ENCODE measurements around the gene COL11A2. TPM values are rescaled to one million over a fixed set of nuclear protein-coding genes. Genes with fewer than 3 reads are reported as not detected.

COL11A2 gene
- total RNA-seq, 2 donors from 2014 or later: 1.1 to 1.3 TPM

DNA sequence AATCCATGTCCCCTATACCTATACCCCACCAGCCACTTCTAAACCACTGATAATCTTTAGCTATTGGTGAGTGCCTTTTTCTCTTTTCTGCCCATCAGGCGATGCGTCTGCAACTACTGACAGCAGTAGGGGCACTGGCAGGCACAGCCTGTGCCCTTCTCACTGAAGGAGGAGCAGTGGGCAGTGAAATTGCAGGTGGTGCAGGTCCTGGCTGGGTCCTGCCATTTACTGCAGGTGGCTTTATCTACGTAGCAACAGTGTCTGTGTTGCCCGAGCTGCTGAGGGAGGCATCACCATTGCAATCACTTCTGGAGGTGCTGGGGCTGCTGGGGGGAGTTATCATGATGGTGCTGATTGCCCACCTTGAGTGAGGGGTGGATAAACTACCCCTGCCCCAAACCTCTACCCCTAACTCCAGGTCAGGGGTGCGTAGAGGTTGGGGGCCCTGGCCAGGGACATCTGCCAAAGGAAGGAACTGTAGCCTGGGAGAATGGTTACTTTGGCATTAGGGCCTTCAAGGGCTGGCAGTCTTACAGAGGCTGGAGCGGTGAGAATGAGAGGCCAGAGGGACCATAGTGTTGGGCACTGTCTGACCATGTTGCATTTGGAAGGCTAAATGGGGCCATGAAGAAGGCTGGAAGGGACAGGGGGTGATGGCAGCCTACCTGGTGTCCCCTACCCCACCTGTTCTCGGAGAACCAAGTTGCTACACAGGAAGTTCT, 11.3 kb upstream of the COL11A2 start:
- Mint-ChIP-seq H3K27me3 (peaks cover 0 to 3% of the 10 kb centered on the region in 2 donors), H3K36me3 (peaks cover 25% of the 10 kb centered on the region), H3K27ac (peak overlapping the region; percentile 98 to 100), H3K9me3 (no peaks in the 10 kb centered on the region), H3K4me3 (peak overlapping the region; percentile 100), H3K4me1 (ENCODE audit: low read depth in 2 of 2) (peaks cover 60 to 65% of the 10 kb centered on the region in 2 donors)
- DNase-seq (ENCODE audit: low spot score) (no peak), ATAC-seq (no peak)

DNA sequence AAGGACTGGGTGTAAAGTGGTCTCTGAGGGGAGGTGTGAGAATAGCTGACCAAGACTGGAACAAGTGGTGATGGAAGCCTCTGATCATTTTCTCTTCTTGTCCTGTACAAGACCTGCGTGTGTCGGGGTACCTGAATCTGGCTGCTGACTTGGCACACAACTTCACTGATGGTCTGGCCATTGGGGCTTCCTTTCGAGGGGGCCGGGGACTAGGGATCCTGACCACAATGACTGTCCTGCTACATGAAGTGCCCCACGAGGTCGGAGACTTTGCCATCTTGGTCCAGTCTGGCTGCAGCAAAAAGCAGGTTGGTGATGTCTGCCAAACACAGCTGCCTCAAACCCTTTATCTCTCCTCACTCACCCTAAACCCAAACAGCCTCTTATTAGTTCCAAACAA, 10.5 kb upstream of the COL11A2 start:
- Mint-ChIP-seq H3K36me3 (peaks cover 25% of the 10 kb centered on the region), H3K4me3 (peak overlapping the region; percentile 100), H3K27me3 (peaks cover 0 to 3% of the 10 kb centered on the region in 2 donors), H3K27ac (peak overlapping the region; percentile 98 to 100), H3K4me1 (ENCODE audit: low read depth in 2 of 2) (peaks cover 67 to 72% of the 10 kb centered on the region in 2 donors), H3K9me3 (no peaks in the 10 kb centered on the region)
- no peak for ATAC-seq
- DNase-seq (ENCODE audit: low spot score): no peak

DNA sequence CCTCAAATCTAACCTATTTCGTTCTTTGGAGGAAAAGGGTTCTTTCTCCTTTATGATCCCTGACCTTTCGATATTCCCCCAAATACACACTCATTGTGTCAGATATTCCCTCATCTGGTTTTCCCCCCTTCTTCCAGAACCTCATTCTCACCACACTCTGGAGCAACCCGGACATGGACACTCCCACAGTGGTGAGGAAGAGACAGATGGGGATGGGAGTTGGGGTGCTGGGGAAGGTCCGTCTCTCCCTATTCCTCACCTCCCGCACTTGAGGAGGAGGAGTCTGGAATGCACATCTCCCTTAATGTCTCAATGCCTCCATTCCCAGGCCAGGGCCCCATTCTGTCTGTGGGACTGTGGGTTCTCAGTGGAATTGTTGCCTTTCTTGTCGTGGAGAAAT, 9.7 kb upstream of the COL11A2 start:
- Mint-ChIP-seq H3K4me3 (peak overlapping the region; percentile 100), H3K36me3 (peaks cover 30% of the 10 kb centered on the region), H3K27me3 (peaks cover 0 to 3% of the 10 kb centered on the region in 2 donors), H3K27ac (peak overlapping the region; percentile 98 to 100), H3K4me1 (ENCODE audit: low read depth in 2 of 2) (peaks cover 76% of the 10 kb centered on the region in 2 donors), H3K9me3 (no peaks in the 10 kb centered on the region)
- ATAC-seq (no peak), DNase-seq (ENCODE audit: low spot score) (no peak)

DNA sequence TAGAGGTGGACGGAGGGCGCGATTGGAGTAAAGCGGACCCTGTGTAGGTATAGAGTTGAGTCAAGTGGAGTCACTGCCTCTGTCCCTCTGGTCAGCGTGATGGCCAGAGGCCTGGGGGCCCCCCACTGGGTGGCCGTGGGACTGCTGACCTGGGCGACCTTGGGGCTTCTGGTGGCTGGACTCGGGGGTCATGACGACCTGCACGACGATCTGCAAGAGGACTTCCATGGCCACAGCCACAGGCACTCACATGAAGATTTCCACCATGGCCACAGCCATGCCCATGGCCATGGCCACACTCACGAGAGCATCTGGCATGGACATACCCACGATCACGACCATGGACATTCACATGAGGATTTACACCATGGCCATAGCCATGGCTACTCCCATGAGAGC, 8.9 kb upstream of the COL11A2 start:
- H3K4me1 Mint-ChIP-seq (ENCODE audit: low read depth in 2 of 2): peaks cover 72 to 78% of the 10 kb centered on the region in 2 donors
- H3K4me3 Mint-ChIP-seq: peak overlapping the region; percentile 100
- peaks cover 0 to 3% of the 10 kb centered on the region in 2 donors for H3K27me3 Mint-ChIP-seq
- no peak for ATAC-seq
- no peak for DNase-seq (ENCODE audit: low spot score)
- H3K27ac Mint-ChIP-seq: peak overlapping the region; percentile 98 to 100
- H3K36me3 Mint-ChIP-seq: peaks cover 36% of the 10 kb centered on the region
- H3K9me3 Mint-ChIP-seq: no peaks in the 10 kb centered on the region

DNA sequence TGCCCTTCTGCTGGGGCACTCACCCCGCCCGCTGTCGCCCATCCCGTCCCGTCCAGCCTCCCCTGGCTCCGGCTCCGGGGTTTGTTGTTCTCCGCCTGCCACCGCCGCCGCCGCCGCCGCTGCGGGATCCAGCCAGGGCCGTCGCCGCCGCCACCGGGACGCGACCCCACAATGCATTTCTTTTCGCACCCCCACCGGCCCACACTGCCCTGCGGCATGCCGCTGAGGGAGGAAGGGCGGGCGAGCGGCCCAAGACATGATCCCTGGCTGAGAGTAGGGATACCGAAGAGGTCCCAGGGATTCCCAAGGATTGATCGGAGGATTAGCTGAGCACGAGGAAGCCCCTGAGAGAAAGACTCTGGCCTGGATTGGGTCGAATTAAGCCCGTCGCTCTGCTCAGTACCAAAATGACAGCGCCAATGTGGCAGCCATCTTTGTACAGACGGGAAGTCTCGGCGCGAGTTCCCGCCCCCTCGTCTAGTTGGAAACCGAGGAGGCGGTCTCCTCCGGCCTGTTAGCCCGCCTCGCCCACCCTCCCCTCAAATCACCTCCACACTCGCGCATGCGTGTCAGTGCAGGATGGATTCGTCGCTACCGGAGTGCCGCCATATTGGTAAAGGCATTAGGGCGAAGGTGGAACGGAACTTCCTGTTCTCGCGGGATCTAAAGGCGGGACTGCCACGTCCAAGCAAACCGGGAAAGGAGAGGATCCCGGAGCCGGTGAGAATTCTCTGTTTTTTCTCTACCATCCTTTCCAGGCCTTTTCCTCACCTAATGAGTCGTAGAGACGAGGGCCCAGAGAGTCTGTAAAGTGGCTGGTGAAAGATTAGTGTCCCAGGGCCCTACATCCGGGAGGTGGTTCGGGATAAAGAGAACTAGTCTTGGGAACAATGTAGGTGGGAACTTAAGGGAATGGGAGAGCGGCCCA, 8.2 kb upstream of the COL11A2 start, which contains the start of the genes RXRB and SLC39A7:
TSS of gene RXRB (minus strand) at position 447 of the 928 bp plus-strand sequence. CDS start at position 258, 189 bp downstream.
TSS of gene SLC39A7 (plus strand) at position 649 of the 928 bp plus-strand sequence. CDS start 379 bp downstream, outside the sequence.
- Mint-ChIP-seq H3K9me3 (no peaks in the 10 kb centered on the region), H3K36me3 (peaks cover 43% of the 10 kb centered on the region)

DNA sequence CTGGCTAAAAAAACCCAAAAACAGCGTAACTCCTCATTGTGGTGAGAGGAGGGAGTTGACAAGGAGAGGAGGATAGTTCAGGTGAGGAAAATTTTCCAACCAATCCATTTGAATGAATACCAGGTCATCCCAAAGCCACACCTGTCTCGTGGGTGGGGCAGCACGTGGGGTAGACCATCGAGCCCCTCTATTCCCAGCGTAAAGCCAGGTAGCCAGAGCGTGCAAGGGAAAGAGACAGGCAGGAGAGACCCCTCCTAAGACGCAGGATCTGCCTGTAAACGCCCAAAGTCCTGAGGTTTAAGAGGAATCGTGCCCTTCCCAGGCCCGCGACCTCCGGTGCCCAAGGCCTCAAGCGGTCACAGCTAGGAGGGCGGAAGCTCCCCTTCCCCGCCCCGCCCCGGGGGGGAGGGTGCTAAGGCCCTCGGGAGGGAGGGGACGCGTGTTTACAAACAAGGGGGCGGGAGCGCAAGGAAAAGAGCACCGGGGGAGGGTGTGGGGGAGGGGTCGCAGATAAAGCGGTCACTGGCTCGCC, 7.5 kb upstream of the COL11A2 start:
- peak overlapping the region; percentile 98 to 100 for H3K27ac Mint-ChIP-seq
- peaks cover 46% of the 10 kb centered on the region for H3K36me3 Mint-ChIP-seq
- DNase-seq (ENCODE audit: low spot score) (peak; percentile 89), ATAC-seq (peak; percentile 66 to 71)
- peaks cover 59 to 68% of the 10 kb centered on the region in 2 donors for H3K4me1 Mint-ChIP-seq (ENCODE audit: low read depth in 2 of 2)
- H3K27me3 Mint-ChIP-seq: no peaks in the 10 kb centered on the region
- H3K4me3 Mint-ChIP-seq: peak overlapping the region; percentile 100
- H3K9me3 Mint-ChIP-seq: no peaks in the 10 kb centered on the region

More for the DNA sequence above, 8.2 kb upstream of the COL11A2 start, which contains the start of the genes RXRB and SLC39A7:
- Mint-ChIP-seq H3K4me1 (ENCODE audit: low read depth in 2 of 2) (peaks cover 66 to 73% of the 10 kb centered on the region in 2 donors), H3K27me3 (no peaks in the 10 kb centered on the region), H3K4me3 (peak within 1 kb of the TSS; percentile 100), H3K27ac (peak within 1 kb of the TSS; percentile 98 to 100)
- peak; percentile 98 for DNase-seq (ENCODE audit: low spot score)
- peak; percentile 83 to 90 for ATAC-seq

DNA sequence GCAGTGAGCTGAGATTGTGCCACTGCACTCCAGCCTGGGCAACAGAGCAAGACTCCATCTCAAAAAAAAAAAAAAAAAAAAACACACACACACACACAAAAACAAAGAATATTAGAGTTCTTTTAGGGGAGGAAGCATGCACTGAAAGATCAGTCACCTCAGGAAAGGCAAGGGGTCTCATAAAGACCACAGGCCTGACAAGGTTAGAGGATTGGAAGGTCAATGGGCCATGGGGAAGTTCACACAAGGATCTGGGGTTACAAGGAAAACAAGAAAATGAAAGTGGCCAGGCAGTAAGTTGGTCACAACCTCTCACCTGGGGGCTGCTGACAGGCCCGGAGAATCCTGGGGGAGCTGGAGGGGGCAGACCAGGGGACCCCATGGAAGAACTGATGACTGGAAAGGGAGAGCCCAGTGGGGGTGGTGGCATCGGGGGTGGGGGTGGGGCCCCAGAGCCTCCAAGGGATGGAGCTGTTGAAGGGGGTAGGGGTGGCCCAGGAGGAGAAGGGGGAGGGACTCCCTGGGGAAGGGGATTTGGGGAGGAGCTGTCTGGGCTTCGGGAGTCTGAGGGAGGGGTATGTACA, 6.7 kb upstream of the COL11A2 start:
- H3K4me1 Mint-ChIP-seq (ENCODE audit: low read depth in 2 of 2): peaks cover 54 to 63% of the 10 kb centered on the region in 2 donors
- H3K27ac Mint-ChIP-seq: peak overlapping the region; percentile 98 to 100

DNA sequence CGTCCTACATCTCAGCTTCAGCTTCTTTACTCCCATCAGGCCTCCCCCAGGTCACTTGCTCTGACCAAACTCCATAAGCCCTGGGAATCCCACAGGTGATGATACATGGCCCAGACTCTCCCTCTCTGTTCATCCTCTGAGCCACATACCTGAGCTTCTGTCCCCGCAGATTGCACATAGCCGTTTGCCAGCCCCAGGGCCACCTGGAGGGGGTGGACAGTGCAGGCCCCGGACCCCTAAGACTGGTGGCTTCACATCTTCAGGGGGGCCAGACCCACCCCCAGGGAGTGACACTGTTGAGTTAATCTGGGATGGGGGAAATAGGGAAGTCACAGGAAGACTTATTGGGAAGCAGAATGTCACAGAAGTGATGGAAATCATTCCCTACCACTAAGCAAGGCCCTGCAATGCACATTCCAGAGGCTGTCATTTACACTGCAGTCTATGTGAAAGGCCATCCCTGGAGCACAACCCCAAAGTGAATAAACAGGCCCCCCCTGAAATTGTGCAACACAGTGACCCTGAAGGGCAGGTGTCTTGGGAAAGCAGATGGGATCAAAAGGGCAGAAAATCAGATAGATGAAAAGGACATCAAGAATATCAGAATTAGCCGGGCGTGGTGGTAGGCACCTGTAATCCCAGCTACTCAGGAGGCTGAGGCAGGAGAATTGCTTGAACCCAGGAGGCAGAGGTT, 6.0 kb upstream of the COL11A2 start:
- ATAC-seq (no peak), DNase-seq (ENCODE audit: low spot score) (peak; percentile 55)
- Mint-ChIP-seq H3K27me3 (no peaks in the 10 kb centered on the region), H3K36me3 (peaks cover 43% of the 10 kb centered on the region), H3K4me1 (ENCODE audit: low read depth in 2 of 2) (peaks cover 47 to 56% of the 10 kb centered on the region in 2 donors), H3K27ac (peak overlapping the region; percentile 98 to 100), H3K4me3 (peak overlapping the region; percentile 100), H3K9me3 (no peaks in the 10 kb centered on the region)

More for the DNA sequence above, 6.7 kb upstream of the COL11A2 start:
- DNase-seq (ENCODE audit: low spot score): peak; percentile 12
- peak overlapping the region; percentile 100 for H3K4me3 Mint-ChIP-seq
- no peak for ATAC-seq
- peaks cover 46% of the 10 kb centered on the region for H3K36me3 Mint-ChIP-seq
- no peaks in the 10 kb centered on the region for H3K9me3 Mint-ChIP-seq
- no peaks in the 10 kb centered on the region for H3K27me3 Mint-ChIP-seq

DNA sequence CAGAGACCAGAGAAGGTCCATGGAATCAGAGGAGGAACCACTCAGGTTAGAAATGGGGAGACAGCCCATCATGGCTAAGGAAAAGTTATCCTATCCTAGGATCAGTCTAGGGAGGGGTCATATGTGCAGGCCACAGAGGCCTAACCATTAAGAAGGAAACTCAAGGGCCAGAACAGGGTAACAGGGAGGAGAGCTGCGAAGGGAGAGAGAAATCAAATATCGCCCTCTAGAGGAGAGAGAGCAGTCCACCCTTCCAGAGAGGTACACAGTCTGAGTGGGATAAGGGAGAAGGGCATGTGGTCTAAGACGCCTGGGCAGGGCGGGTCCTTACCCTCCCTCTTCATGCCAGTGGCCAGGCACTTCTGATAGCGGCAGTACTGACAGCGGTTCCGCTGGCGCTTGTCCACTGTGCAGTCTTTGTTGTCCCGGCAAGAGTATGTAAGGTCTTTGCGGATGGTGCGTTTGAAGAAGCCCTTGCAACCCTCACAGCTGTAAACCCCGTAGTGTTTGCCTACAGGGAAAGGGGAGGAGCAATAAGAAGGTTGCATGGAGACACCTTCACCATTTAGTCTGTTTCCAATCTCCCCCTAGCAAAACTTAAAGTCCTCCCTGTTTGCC, 5.3 kb upstream of the COL11A2 start:
- no peaks in the 10 kb centered on the region for H3K27me3 Mint-ChIP-seq
- no peaks in the 10 kb centered on the region for H3K9me3 Mint-ChIP-seq
- DNase-seq (ENCODE audit: low spot score) (peak; percentile 71), ATAC-seq (peak in 1 of 2 donors; percentile 37)
- H3K36me3 Mint-ChIP-seq: peaks cover 35% of the 10 kb centered on the region
- H3K4me1 Mint-ChIP-seq (ENCODE audit: low read depth in 2 of 2): peaks cover 40 to 51% of the 10 kb centered on the region in 2 donors
- peak overlapping the region; percentile 56 to 100 for H3K27ac Mint-ChIP-seq
- H3K4me3 Mint-ChIP-seq: peak overlapping the region; percentile 69

DNA sequence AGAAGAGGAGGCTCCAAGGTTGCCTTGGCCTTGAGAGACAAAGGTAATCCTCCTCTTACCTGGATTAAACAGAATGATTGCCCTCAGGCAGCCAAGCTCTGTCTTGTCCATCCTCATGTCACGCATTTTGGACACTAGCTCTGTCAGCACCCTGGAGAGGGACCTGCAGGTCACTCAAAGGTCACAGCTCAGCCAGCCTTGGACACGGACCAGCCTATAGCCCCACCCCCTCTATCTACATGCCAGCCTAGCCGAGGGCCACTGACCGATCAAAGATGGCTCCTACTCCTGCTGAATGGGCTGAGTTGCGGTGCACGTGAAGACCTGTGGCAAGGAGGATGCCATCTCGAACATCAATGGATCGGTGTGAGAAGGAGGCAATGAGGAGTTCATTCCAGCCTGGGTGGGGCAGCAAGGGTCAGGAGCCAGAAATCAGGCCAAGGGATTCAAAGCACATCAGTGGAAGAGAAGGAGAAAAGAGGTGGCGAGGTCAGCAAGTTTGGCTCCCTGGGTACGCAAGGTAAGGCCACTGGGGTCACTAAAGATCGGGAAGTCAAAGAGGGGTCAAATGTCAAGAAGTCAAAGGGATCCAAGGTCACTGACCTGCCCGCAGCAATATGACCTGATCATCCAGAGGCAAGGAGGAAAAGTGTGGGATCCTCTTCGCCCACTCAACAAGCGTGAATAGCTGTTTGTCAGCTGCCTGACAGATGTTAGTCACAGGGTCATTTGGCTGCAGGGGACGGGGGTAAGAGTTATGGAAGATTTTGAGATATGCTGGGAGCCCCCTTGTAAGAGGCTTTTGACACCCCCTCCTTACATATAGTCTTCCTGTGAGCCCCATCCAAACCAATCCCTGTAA, 3.3 kb upstream of the COL11A2 start:
- Mint-ChIP-seq H3K36me3 (peaks cover 21% of the 10 kb centered on the region), H3K4me3 (no peak overlapping the region), H3K4me1 (ENCODE audit: low read depth in 2 of 2) (peaks cover 22 to 40% of the 10 kb centered on the region in 2 donors), H3K9me3 (no peaks in the 10 kb centered on the region), H3K27me3 (peaks cover 8 to 14% of the 10 kb centered on the region in 2 donors), H3K27ac (no peak overlapping the region)
- ATAC-seq: no peak
- DNase-seq (ENCODE audit: low spot score): no peak

DNA sequence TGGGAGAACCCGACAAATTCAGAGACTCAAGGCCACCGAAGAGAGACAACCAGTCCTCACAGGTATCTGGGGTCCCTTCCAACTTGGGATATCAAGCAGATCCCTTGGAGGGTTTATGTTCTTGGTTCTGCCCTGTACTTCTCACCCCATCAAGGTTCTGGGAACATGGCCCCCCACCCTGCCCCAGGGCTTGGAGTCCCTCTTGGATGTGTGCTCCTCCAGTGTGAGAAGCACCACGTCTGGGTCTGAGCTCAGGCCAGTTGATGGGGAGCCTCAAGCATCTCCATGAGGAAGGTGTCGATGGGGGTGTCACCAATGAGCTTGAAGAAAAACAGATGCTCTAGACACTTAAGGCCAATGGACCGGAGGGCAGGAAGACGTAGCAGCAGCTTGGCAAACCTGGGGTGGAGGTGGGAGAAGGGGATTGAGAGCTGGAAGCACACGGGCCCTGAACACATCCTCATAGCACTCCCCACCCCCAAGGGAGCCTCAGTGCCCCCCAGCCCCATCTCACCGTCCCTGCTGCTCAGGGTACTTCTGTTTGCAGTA, 2.2 kb upstream of the COL11A2 start:
- no peak overlapping the region for H3K27ac Mint-ChIP-seq
- H3K27me3 Mint-ChIP-seq: peaks cover 15 to 21% of the 10 kb centered on the region in 2 donors
- H3K36me3 Mint-ChIP-seq: peaks cover 21% of the 10 kb centered on the region
- DNase-seq (ENCODE audit: low spot score) (no peak), ATAC-seq (no peak)
- H3K9me3 Mint-ChIP-seq: no peaks in the 10 kb centered on the region
- H3K4me1 Mint-ChIP-seq (ENCODE audit: low read depth in 2 of 2): peaks cover 21 to 37% of the 10 kb centered on the region in 2 donors
- H3K4me3 Mint-ChIP-seq: no peak overlapping the region

Measured in natural killer cell treated with Interleukin-12 subunit alpha and Interleukin-12 subunit beta and Interleukin-15 and Interleukin-18, amount 100 ng/mL, for 72 hours (primary cell).